Iris pigment epithelial cell (primary cell): ENCODE measurements around the gene RELN.

Experiments
- DNase-seq: peaks from one replicate; pipeline ENCODE4 v3.0.0-alpha.2; 2011; ENCODE audit warnings: low read depth

Gene RELN

GRCh38 chr7:103474956-103475355 lies 514.5 kb downstream of the RELN start:
- no peak for DNase-seq

GRCh38 chr7:103469095-103469948 lies 520.1 kb downstream of the RELN start:
- DNase-seq: no peak

DNA sequence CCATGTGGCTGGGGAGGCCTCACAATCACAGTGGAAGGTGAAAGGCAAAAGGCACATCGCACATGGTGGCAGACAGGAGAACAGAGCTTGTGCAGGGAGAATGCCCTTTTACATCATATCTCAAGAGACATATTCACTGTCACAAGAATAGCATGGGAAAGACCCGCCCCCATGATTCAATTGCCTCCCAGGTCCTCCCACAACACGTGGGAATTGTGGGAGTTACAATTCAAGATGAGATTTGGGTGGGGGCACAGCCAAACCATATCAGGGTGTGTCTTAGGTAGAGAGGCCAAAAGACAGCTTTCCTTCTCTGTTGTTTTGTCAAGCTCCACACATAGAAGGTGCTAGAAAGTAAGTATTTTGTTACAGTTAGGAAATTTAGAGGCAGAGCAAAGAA lies 522.6 kb downstream of the RELN start:
- no peak for DNase-seq

DNA sequence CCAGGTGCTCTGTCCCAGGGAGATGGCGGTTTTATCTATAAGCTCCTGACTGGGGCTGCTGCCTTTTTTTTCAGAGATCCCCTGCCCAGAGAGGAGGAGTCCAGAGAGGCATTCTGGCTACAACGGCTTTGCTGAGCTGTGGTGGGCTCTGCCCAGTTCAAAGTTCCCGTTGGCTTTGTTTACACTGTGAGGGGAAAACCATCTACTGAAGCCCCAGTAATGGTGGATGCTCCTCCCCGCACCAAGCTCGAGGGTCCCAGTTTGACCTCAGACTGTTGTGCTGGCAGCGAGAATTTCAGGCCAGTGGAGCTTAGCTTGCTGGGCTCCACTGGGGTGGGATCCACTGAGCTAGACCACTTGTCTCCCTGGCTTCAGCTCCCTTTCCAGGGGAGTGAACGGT lies 527.1 kb downstream of the RELN start:
- DNase-seq: no peak

DNA sequence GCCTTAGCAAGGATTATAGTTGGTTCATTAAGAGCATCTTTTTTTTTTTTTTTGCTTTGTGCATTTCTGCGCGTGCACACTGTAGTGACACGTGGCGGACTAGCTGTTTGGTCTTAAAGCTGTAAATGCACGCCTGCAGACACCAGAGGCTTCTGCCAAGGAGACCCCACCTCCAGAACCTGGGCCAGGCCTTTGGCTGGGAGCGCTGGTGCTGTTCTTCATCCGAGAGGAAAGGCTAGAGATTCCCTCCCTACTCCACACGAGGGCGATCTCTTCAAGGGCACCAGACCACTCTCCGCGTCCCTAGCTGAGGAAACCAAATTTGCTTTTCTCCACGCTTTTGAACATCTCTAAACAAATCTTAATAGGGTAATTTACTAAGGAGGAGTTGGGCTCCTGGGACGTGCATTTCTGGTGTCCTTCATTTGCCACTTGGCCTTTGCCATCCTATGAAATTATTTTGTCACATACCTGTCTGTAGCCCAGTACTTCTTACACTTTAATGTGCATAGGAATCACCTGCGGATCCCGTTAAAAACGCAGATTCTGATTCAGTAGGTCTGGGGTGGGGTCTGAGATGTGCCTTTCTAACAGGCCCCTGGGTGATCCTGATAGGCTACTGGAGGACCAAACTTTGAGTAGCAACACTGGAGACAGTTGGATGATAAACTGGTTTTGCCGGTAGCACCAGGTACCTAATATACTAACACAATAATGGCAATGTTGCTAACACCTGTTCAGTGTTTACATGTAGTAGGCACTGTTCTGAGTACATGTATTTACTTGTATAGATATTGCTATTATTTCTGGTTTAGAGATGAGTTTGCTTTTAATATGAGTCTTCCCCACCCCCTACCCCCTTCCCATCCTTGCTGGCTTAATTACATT lies 542.1 kb downstream of the RELN start:
- DNase-seq: peak; percentile 58

- no peak for DNase-seq
Observed at GRCh38 chr7:103446049-103446520, 543.4 kb downstream of the RELN start, which contains the start of gene SLC26A5. TSS of gene SLC26A5 (minus strand) at chr7:103446207. CDS start at chr7:103421514, 24,693 bp downstream.

DNA sequence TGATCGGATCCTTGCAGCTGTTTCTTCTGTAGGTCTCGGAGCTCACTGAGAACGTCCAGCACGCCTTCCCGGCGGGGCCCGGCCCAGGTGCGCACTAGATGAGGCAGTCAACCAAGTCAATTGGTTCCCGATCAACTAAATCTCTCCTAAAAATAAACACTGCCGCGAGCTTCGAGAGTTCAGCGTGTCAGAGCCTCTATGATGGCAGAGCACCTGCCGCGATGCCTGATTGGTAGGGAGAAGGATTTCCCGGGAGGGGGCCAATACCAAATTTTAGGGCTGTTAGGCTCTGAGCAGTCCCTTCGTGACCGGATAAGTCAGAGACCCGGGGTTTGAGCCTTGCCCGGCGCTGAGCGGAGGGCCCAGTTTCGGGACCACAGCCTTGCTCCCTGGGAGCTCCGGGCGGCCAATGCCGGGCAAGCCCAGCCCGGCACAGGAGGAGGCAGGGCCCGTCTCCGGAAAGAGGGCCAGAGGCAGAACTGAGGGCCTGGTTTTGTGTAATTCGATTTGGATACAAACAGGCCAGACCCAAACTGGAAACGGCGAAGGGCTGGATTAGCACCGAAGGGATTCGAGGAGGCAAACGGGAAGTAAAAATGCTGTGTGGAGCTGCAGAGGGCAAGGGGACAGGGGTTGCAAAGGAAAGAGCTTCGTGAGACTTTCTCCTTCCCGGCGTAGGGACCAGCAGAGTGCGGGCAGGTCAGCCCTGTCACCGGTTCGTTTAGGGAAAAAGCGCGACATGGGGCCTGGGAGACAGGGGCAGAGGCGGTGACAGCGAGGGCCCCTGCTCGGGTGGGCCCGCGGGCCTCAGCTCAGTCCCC lies 544.0 kb downstream of the RELN start:
- peak; percentile 0 for DNase-seq

DNA sequence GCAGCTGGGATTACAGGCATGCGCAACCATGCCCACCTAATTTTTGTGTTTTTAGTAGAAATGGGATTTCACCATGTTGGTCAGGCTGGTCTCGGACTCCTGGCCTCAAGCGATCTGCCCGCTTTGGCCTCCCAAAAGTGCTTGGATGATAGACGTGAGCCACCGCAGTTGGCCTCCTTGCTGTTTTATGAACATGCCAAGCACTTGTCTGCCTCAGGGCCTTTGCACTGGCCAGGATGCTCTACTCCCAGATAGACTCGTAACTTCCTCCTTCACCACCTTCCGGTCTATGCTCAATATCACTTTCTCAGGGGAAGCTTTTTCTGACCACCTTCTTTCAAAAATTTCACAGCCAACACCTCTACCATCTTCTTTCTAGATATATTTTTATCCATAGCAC lies 549.8 kb downstream of the RELN start:
- no peak for DNase-seq

- DNase-seq: no peak
Observed at GRCh38 chr7:103437623-103438022, 551.8 kb downstream of the RELN start.

DNA sequence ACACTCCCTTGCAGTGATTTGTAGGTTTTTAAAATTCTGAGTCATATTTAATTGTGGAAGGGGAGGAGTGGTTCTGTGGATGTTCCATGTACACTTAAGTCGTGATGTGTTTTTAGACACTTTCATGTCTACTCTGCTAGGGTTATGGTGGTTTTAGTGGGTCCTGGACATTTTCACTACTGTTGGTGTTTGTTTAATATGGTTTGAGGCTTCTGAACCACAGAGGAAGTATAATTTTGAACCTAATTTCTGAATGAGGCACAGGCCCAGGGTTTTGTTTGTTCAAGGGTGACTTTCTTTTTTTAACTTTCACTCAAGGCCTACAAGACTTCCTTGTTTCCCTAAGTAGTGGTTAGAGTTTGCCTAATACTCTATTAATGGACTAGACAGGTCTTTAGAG lies 556.7 kb downstream of the RELN start:
- no peak for DNase-seq

DNA sequence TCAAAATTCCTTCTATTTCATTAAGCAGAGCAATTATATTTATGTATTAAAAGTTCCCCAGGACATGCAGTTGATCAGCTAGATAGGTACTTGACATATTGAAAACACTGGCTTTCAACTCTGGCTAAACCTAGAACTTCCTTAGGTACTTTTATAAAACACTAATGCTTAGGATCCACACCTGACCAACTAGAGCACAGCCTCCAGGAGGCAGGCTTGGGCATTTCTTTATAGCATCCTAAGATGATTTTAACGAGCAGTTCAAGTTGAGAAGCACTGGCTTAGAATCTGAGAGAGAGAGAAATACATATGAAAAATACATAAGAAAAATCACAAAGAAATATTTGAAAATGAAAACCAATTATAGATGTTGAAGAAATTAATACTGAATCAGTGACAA lies 564.3 kb downstream of the RELN start:
- DNase-seq: no peak

GRCh38 chr7:103423467-103424179 lies 565.8 kb downstream of the RELN start:
- no peak for DNase-seq
